GOT3 (cell line): ENCODE measurements around the gene FAM25G.
A peak's percentile ranks its signal among the peaks of the same experiment; 100 is the strongest.
"Not testable (repeated sequence)": the region's sequence is repeated elsewhere in the genome, so short reads cannot be mapped to it uniquely, and the experiment has no call there.

Experiments
- DNase-seq: peaks from one replicate; lab custom pipeline; 2025; ENCODE audit warnings: mixed read lengths; lab: John Stamatoyannopoulos, UW

Gene FAM25G

GRCh38 chr10:47465216-47465917 lies 26.1 kb downstream of the FAM25G start:
- DNase-seq = not testable (repeated sequence)

- not testable (repeated sequence) for DNase-seq
Measured at GRCh38 chr10:47462577-47463358, 28.7 kb downstream of the FAM25G start.

- DNase-seq = peak; percentile 9
Measured at GRCh38 chr10:47461261-47461687, 30.2 kb downstream of the FAM25G start.

GRCh38 chr10:47458466-47459154 lies 32.9 kb downstream of the FAM25G start:
- no peak for DNase-seq

GRCh38 chr10:47457826-47458225 lies 33.7 kb downstream of the FAM25G start:
- no peak for DNase-seq

GRCh38 chr10:47457528-47457820 lies 34.0 kb downstream of the FAM25G start:
- no peak for DNase-seq

GRCh38 chr10:47456794-47457527 lies 34.5 kb downstream of the FAM25G start:
- DNase-seq = no peak

- no peak for DNase-seq
Measured at GRCh38 chr10:47456079-47456785, 35.3 kb downstream of the FAM25G start.

GRCh38 chr10:47455350-47456078 lies 36.0 kb downstream of the FAM25G start:
- not testable (repeated sequence) for DNase-seq

- DNase-seq = no peak
Measured at GRCh38 chr10:47454780-47455058, 36.8 kb downstream of the FAM25G start.

- no peak for DNase-seq
Measured at GRCh38 chr10:47454008-47454779, 37.3 kb downstream of the FAM25G start.

GRCh38 chr10:47453141-47454007 lies 38.1 kb downstream of the FAM25G start:
- DNase-seq = no peak

GRCh38 chr10:47452495-47453140 lies 38.9 kb downstream of the FAM25G start:
- DNase-seq = no peak

- no peak for DNase-seq
Measured at GRCh38 chr10:47451998-47452494, 39.5 kb downstream of the FAM25G start.

- no peak for DNase-seq
Measured at GRCh38 chr10:47451273-47451997, 40.1 kb downstream of the FAM25G start.

- no peak for DNase-seq
Measured at GRCh38 chr10:47450442-47450841, 41.1 kb downstream of the FAM25G start.

GRCh38 chr10:47449979-47450378 lies 41.5 kb downstream of the FAM25G start:
- no peak for DNase-seq
